Activated naive CD4-positive, alpha-beta T cell treated with anti-CD3 and anti-CD28 coated beads, Interleukin-2, amount 50 U/mL, for 72 hours (primary cell): ENCODE measurements around the gene ALOX5. TPM values are rescaled to one million over a fixed set of nuclear protein-coding genes. Genes with fewer than 3 reads are reported as not detected.
"Not testable (repeated sequence)": the region's sequence is repeated elsewhere in the genome, so short reads cannot be mapped to it uniquely, and the experiment has no call there.

Source experiments
- ATAC-seq, 2 donors: fragments of 150-1000 bp; cut with Tn5 transposase; 2 replicates each; pipeline ENCODE4 v1.10.0; 2021; ENCODE audit warnings: mild to moderate bottlenecking in 2 of 2, moderate library complexity in 2 of 2
- DNase-seq, 2 donors: peaks; one replicate each; pipeline ENCODE4 v3.0.0; 2021 to 2022; ENCODE audit warnings: low spot score in 2 of 2
- H3K27ac Mint-ChIP-seq, 2 donors: one replicate each; pipeline ENCODE4 v1.8.0; 2022; ENCODE audit warnings: mild to moderate bottlenecking in 2 of 2, mixed read lengths in 2 of 2
- H3K36me3 Mint-ChIP-seq, 2 donors: one replicate each; pipeline ENCODE4 v1.8.0; 2022; ENCODE audit warnings: mixed read lengths in 2 of 2
- H3K9me3 Mint-ChIP-seq, 2 donors: one replicate each; pipeline ENCODE4 v1.8.0; 2022; ENCODE audit warnings: mixed read lengths in 2 of 2
- total RNA-seq, 2 donors: library from RNA; stranded (reverse); gene quantifications; one replicate each; pipeline ENCODE4 v1.2.3, GENCODE V29; 2022

Gene ALOX5
- total RNA-seq, 2 donors from 2014 or later, result 0.68 to 1.7 TPM

- ATAC-seq (no peak), DNase-seq (no peak)
- H3K9me3 Mint-ChIP-seq, result peaks cover 5 to 12% of the 10 kb centered on the region in 2 donors
- H3K36me3 Mint-ChIP-seq, result peaks cover 6 to 12% of the 10 kb centered on the region in 2 donors
- no peak overlapping the region for H3K27ac Mint-ChIP-seq
Measured at GRCh38 chr10:45386657-45387056, 12.6 kb downstream of the ALOX5 start.

- Mint-ChIP-seq H3K9me3 (peaks cover 5 to 12% of the 10 kb centered on the region in 2 donors), H3K27ac (peak overlapping the region in 1 of 2 donors; percentile 44), H3K36me3 (peaks cover 6 to 12% of the 10 kb centered on the region in 2 donors)
- no peak for DNase-seq
- no peak for ATAC-seq
Measured at GRCh38 chr10:45387096-45387893, 13.3 kb downstream of the ALOX5 start.

GRCh38 chr10:45389671-45390070 is 15.7 kb downstream of the ALOX5 start:
- not testable (repeated sequence) for DNase-seq, ATAC-seq, H3K27ac Mint-ChIP-seq
- H3K36me3 Mint-ChIP-seq, result peaks cover 6 to 19% of the 10 kb centered on the region in 2 donors
- peaks cover 10 to 12% of the 10 kb centered on the region in 2 donors for H3K9me3 Mint-ChIP-seq

GRCh38 chr10:45391636-45392035 is 17.6 kb downstream of the ALOX5 start:
- not testable (repeated sequence) for DNase-seq, ATAC-seq

GRCh38 chr10:45395554-45395953 is 21.5 kb downstream of the ALOX5 start:
- no peak for DNase-seq
- Mint-ChIP-seq H3K27ac (no peak overlapping the region), H3K36me3 (peaks cover 8 to 19% of the 10 kb centered on the region in 2 donors), H3K9me3 (peaks cover 7 to 12% of the 10 kb centered on the region in 2 donors)
- ATAC-seq, result no peak

More at GRCh38 chr10:45391636-45392035, 17.6 kb downstream of the ALOX5 start:
- not testable (repeated sequence) for H3K27ac Mint-ChIP-seq
- peaks cover 12 to 27% of the 10 kb centered on the region in 2 donors for H3K36me3 Mint-ChIP-seq
- peaks cover 14 to 17% of the 10 kb centered on the region in 2 donors for H3K9me3 Mint-ChIP-seq

GRCh38 chr10:45398595-45398994 is 24.6 kb downstream of the ALOX5 start:
- peaks cover 5 to 11% of the 10 kb centered on the region in 2 donors for H3K9me3 Mint-ChIP-seq
- ATAC-seq, result peak in 1 of 2 donors; percentile 48
- H3K27ac Mint-ChIP-seq, result no peak overlapping the region
- no peak for DNase-seq
- peaks cover 6 to 11% of the 10 kb centered on the region in 2 donors for H3K36me3 Mint-ChIP-seq

GRCh38 chr10:45399113-45399512 is 25.1 kb downstream of the ALOX5 start:
- ATAC-seq (no peak), DNase-seq (no peak)
- H3K9me3 Mint-ChIP-seq, result peaks cover 5 to 7% of the 10 kb centered on the region in 2 donors
- peaks cover 6 to 11% of the 10 kb centered on the region in 2 donors for H3K36me3 Mint-ChIP-seq
- H3K27ac Mint-ChIP-seq, result no peak overlapping the region

- H3K36me3 Mint-ChIP-seq, result no peaks in the 10 kb centered on the region
- no peak overlapping the region for H3K27ac Mint-ChIP-seq
- H3K9me3 Mint-ChIP-seq, result no peaks in the 10 kb centered on the region
- DNase-seq (no peak), ATAC-seq (no peak)
Measured at GRCh38 chr10:45403151-45403550, 29.1 kb downstream of the ALOX5 start.

GRCh38 chr10:45404087-45404769 is 30.2 kb downstream of the ALOX5 start:
- ATAC-seq (no peak), DNase-seq (no peak)
- Mint-ChIP-seq H3K9me3 (no peaks in the 10 kb centered on the region), H3K36me3 (no peaks in the 10 kb centered on the region), H3K27ac (no peak overlapping the region)

GRCh38 chr10:45404770-45405120 is 30.7 kb downstream of the ALOX5 start:
- DNase-seq, result no peak
- Mint-ChIP-seq H3K27ac (no peak overlapping the region), H3K36me3 (no peaks in the 10 kb centered on the region), H3K9me3 (no peaks in the 10 kb centered on the region)
- ATAC-seq, result no peak

GRCh38 chr10:45407542-45407941 is 33.5 kb downstream of the ALOX5 start:
- Mint-ChIP-seq H3K27ac (no peak overlapping the region), H3K36me3 (no peaks in the 10 kb centered on the region), H3K9me3 (no peaks in the 10 kb centered on the region)
- ATAC-seq (no peak), DNase-seq (no peak)

GRCh38 chr10:45408421-45409319 is 34.7 kb downstream of the ALOX5 start:
- no peak for DNase-seq
- no peak overlapping the region for H3K27ac Mint-ChIP-seq
- H3K36me3 Mint-ChIP-seq, result no peaks in the 10 kb centered on the region
- H3K9me3 Mint-ChIP-seq, result no peaks in the 10 kb centered on the region
- no peak for ATAC-seq

- not testable (repeated sequence) for H3K27ac Mint-ChIP-seq, H3K9me3 Mint-ChIP-seq, DNase-seq, H3K36me3 Mint-ChIP-seq, ATAC-seq
Measured at GRCh38 chr10:45409347-45409746, 35.3 kb downstream of the ALOX5 start.

- H3K9me3 Mint-ChIP-seq, result no peaks in the 10 kb centered on the region
- no peaks in the 10 kb centered on the region for H3K36me3 Mint-ChIP-seq
- no peak overlapping the region for H3K27ac Mint-ChIP-seq
- DNase-seq, result no peak
- no peak for ATAC-seq
Measured at GRCh38 chr10:45409782-45410181, 35.8 kb downstream of the ALOX5 start.

GRCh38 chr10:45410489-45410806 is 36.4 kb downstream of the ALOX5 start:
- DNase-seq, result no peak
- no peaks in the 10 kb centered on the region for H3K9me3 Mint-ChIP-seq
- no peak for ATAC-seq
- no peaks in the 10 kb centered on the region for H3K36me3 Mint-ChIP-seq
- no peak overlapping the region for H3K27ac Mint-ChIP-seq

- peak; percentile 46 to 60 for ATAC-seq
- Mint-ChIP-seq H3K36me3 (no peaks in the 10 kb centered on the region), H3K27ac (no peak overlapping the region), H3K9me3 (no peaks in the 10 kb centered on the region)
- no peak for DNase-seq
Measured at GRCh38 chr10:45410807-45411606, 37.0 kb downstream of the ALOX5 start.
